Retina (tissue), 1 donor: ENCODE data around the gene ABHD17A.

Source experiments
- DNase-seq: peaks from one replicate; pipeline ENCODE4 v3.0.0-alpha.2; 2016

Gene ABHD17A

GRCh38 chr19:1836458-1837221 is 48.7 kb downstream of the ABHD17A start:
- DNase-seq, result no peak

- no peak for DNase-seq
These were observed 51.8 kb downstream of the ABHD17A start for GRCh38 chr19:1833540-1833939.

- no peak for DNase-seq
These were observed 53.1 kb downstream of the ABHD17A start for GRCh38 chr19:1832046-1832663.

GRCh38 chr19:1830978-1831377 is 54.3 kb downstream of the ABHD17A start:
- no peak for DNase-seq

- DNase-seq, result no peak
These were observed 54.7 kb downstream of the ABHD17A start for GRCh38 chr19:1830568-1830967.

GRCh38 chr19:1829958-1830357 is 55.3 kb downstream of the ABHD17A start:
- DNase-seq, result no peak

GRCh38 chr19:1828279-1829238 is 56.7 kb downstream of the ABHD17A start:
- DNase-seq, result no peak

- no peak for DNase-seq
These were observed 57.6 kb downstream of the ABHD17A start for GRCh38 chr19:1827566-1828278.
